ENCODE data around the gene FAM174B.

- TF ChIP-seq CTCF (IDR thresholded peaks at IDR 0.05; ENCODE audit: low read depth, low read length) (no peak), POLR2A (IDR thresholded peaks at IDR 0.05; ENCODE audit: extremely low read depth, insufficient read length) (no peak)
Measured at GRCh38 chr15:92629276-92629974, 26.1 kb downstream of the FAM174B start.

Data from NB4 (cell line).